ENCODE results near the gene PITPNM3. TPM values are rescaled to one million over a fixed set of nuclear protein-coding genes. Genes with fewer than 3 reads are reported as not detected.
A peak's percentile ranks its signal among the peaks of the same experiment; 100 is the strongest.

PITPNM3 gene
- total RNA-seq, 4 donors from 2014 or later = 23.3 to 87.7 (median 47.8) TPM

- H3K36me3 ChIP-seq = peaks cover 0 to 2% of the 10 kb centered on the region in 2 donors
Observed at GRCh38 chr17:6448473-6448872, 107.9 kb downstream of the PITPNM3 start.

GRCh38 chr17:6446516-6447100 is 109.7 kb downstream of the PITPNM3 start:
- ATAC-seq = no peak
- Histone ChIP-seq H3K36me3 (no peaks in the 10 kb centered on the region), H3K27ac (no peak overlapping the region), H3K4me3 (no peak overlapping the region), H3K4me1 (peaks cover 0 to 18% (median 7%) of the 10 kb centered on the region in 3 donors), H3K9me3 (no peaks in the 10 kb centered on the region), H3K27me3 (no peaks in the 10 kb centered on the region)
- TF ChIP-seq EP300 (IDR thresholded peaks at IDR 0.05) = no peak
- no peak for TF ChIP-seq CTCF (IDR thresholded peaks at IDR 0.05)
- TF ChIP-seq POLR2AphosphoS5 (IDR thresholded peaks at IDR 0.05) = no peak
- no peak for TF ChIP-seq POLR2A (IDR thresholded peaks at IDR 0.05)
- WGBS, 2 donors (ENCODE audit: low coverage in 1 of 2) = 73 to 94% methylated on average over 3 to 6 of the region's 9 CpGs

More at GRCh38 chr17:6448473-6448872, 107.9 kb downstream of the PITPNM3 start:
- no peak for ATAC-seq
- peaks cover 0 to 14% (median 4%) of the 10 kb centered on the region in 3 donors for H3K4me1 ChIP-seq
- no peak overlapping the region for H3K27ac ChIP-seq
- 89% methylated on average over 3 of the region's 6 CpGs; no CpG with 5 or more reads in 1 of the 2 donors for WGBS, 2 donors (ENCODE audit: low coverage in 1 of 2)
- H3K27me3 ChIP-seq = no peaks in the 10 kb centered on the region
- no peaks in the 10 kb centered on the region for H3K9me3 ChIP-seq
- H3K4me3 ChIP-seq = no peak overlapping the region
- TF ChIP-seq EP300 (IDR thresholded peaks at IDR 0.05) (no peak), CTCF (IDR thresholded peaks at IDR 0.05) (no peak), POLR2AphosphoS5 (IDR thresholded peaks at IDR 0.05) (no peak), POLR2A (IDR thresholded peaks at IDR 0.05) (no peak)

- TF ChIP-seq POLR2A (IDR thresholded peaks at IDR 0.05) (no peak), POLR2AphosphoS5 (IDR thresholded peaks at IDR 0.05) (no peak), EP300 (IDR thresholded peaks at IDR 0.05) (no peak), CTCF (IDR thresholded peaks at IDR 0.05) (no peak)
- Histone ChIP-seq H3K27me3 (peaks cover 8% of the 10 kb centered on the region), H3K4me1 (peaks cover 0 to 18% (median 7%) of the 10 kb centered on the region in 3 donors), H3K4me3 (peak overlapping the region; percentile 4 to 59), H3K27ac (no peak overlapping the region), H3K36me3 (no peaks in the 10 kb centered on the region), H3K9me3 (no peaks in the 10 kb centered on the region)
- WGBS, 2 donors (ENCODE audit: low coverage in 1 of 2) = 11 to 85% methylated on average over 4 to 16 of the region's 36 CpGs
- ATAC-seq = no peak
Observed at GRCh38 chr17:6444571-6445335, 111.6 kb downstream of the PITPNM3 start.

GRCh38 chr17:6443692-6444570 is 112.4 kb downstream of the PITPNM3 start, which contains the start of gene PIMREG:
Gene PIMREG (plus strand): TSS chr17:6444455. CDS start chr17:6445111, 656 bp downstream.
- Histone ChIP-seq H3K9me3 (no peaks in the 10 kb centered on the region), H3K27ac (peak within 1 kb of the TSS in 2 of 4 donors; percentile 53 to 58), H3K4me1 (peaks cover 0 to 18% (median 7%) of the 10 kb centered on the region in 3 donors), H3K36me3 (no peaks in the 10 kb centered on the region), H3K4me3 (peak within 1 kb of the TSS; percentile 40 to 59), H3K27me3 (peaks cover 16% of the 10 kb centered on the region)
- TF ChIP-seq EP300 (IDR thresholded peaks at IDR 0.05) = no peak
- no peak for TF ChIP-seq POLR2AphosphoS5 (IDR thresholded peaks at IDR 0.05)
- no peak for TF ChIP-seq CTCF (IDR thresholded peaks at IDR 0.05)
- no peak for TF ChIP-seq POLR2A (IDR thresholded peaks at IDR 0.05)
- 0% methylated on average over 10 to 14 of the region's 62 CpGs for WGBS, 2 donors (ENCODE audit: low coverage in 1 of 2)
- peak; percentile 99 for ATAC-seq

Data from gastroesophageal sphincter (tissue), 4 donors.